Testis (tissue), 3 donors: ENCODE results near the gene WTAP. TPM values are rescaled to one million over a fixed set of nuclear protein-coding genes. Genes with fewer than 3 reads are reported as not detected.
A peak's percentile ranks its signal among the peaks of the same experiment; 100 is the strongest.

Experiments used
- DNase-seq: peaks from one replicate; pipeline ENCODE4 v3.0.0-alpha.2; 2019
- H3K27ac ChIP-seq, 2 donors: fragments of 200-600 bp; sonication (generic); one replicate each; pipeline ENCODE4 v1.5.1; 2019
- H3K27me3 ChIP-seq: fragments of 200-600 bp; sonication (generic); one replicate; pipeline ENCODE4 v1.5.1; 2019
- H3K36me3 ChIP-seq: fragments of 200-600 bp; sonication (generic); one replicate; pipeline ENCODE4 v1.5.1; 2017; ENCODE audit warnings: low read depth; ENCODE audit errors: missing control alignments
- H3K4me1 ChIP-seq: fragments of 200-600 bp; sonication (generic); one replicate; pipeline ENCODE4 v1.5.1; 2019
- H3K4me3 ChIP-seq, 2 donors: fragments of 200-600 bp; sonication (generic); one replicate each; pipeline ENCODE4 v1.5.1; 2017 to 2019
- H3K9me3 ChIP-seq: fragments of 200-600 bp; sonication (generic); one replicate; pipeline ENCODE4 v1.5.1; 2017
- CTCF ChIP-seq, 3 experiments: fragments of 450-650 bp in 2 of 3; fragments of 200-600 bp in 1 of 3; sonication (generic) in 1 of 3; IDR thresholded peaks; one replicate each; pipeline ENCODE4 v1.5.1; 2016 to 2019; ENCODE audit warnings: antibody characterized with exemption in 3 of 3, mild to moderate bottlenecking in 2 of 3, moderate library complexity in 1 of 3
- POLR2A ChIP-seq: fragments of 450-650 bp; IDR thresholded peaks from one replicate; pipeline ENCODE4 v1.6.1; 2017; ENCODE audit warnings: antibody characterized with exemption, mild to moderate bottlenecking, moderate library complexity
- WGBS, 2 donors: methylation state at CpG; one replicate each; pipeline ENCODE4 v1.1.5; 2018; 5-methylcytosine and 5-hydroxymethylcytosine counted together
- intact Hi-C: fragments of 100-400 bp; cut with DNase I; formaldehyde crosslinking; loops from one replicate; pipeline ENCODE4 v1.15.1; 2023; ENCODE audit warnings: low total_unique reads
- polyA plus RNA-seq: library from polyadenylated mRNA; stranded (reverse); fragments of 350-450 nt; fragmentation: Illumina TruSeq; extraction: RNeasy Lipid Tissue Mini Kit (QIAGEN cat#74804); gene quantifications from one replicate; pipeline ENCODE4 v1.2.3, GENCODE V29; 2014; ENCODE audit warnings: low read depth, low replicate concordance; ENCODE audit not compliant: insufficient read depth
- total RNA-seq, 2 donors: library from RNA; depleted of rRNA; stranded (reverse); fragments of >200 nt; gene quantifications; one replicate each; pipeline ENCODE4 v1.2.3, GENCODE V29; 2016

The WTAP gene
- total and polyA plus RNA-seq, 3 donors from 2014 or later = 76.7 to 91.2 (median 88.0) TPM

DNA sequence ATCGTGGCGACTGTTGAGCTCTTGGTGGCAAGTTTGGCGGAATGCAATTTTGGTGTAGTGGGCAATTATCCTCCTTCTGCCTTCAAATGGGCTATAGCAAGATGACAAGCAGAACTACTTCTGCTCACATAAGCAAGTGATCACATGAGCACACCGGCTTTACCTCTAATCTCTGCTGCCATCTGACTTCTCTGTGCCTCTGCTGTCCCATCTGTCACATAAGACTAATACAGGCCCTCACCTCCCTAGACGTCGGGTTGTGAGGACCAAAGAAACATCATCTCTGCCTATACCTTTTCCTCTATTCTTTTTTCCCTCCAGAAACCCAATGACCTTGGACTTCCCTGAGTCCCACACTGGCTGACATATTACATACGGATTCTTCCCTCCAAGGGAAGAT is 13.3 kb upstream of the WTAP start:
- Histone ChIP-seq H3K4me3 (no peak overlapping the region), H3K9me3 (no peaks in the 10 kb centered on the region), H3K36me3 (no peaks in the 10 kb centered on the region), H3K27ac (no peak overlapping the region), H3K4me1 (peaks cover 8% of the 10 kb centered on the region), H3K27me3 (no peaks in the 10 kb centered on the region)
- no peak for DNase-seq
- WGBS, 2 donors = 88 to 89% methylated on average over 7 of the region's 7 CpGs
- intact Hi-C loops = no loop called here
- no peak for TF ChIP-seq CTCF (IDR thresholded peaks at IDR 0.05)
- no peak for TF ChIP-seq POLR2A

DNA sequence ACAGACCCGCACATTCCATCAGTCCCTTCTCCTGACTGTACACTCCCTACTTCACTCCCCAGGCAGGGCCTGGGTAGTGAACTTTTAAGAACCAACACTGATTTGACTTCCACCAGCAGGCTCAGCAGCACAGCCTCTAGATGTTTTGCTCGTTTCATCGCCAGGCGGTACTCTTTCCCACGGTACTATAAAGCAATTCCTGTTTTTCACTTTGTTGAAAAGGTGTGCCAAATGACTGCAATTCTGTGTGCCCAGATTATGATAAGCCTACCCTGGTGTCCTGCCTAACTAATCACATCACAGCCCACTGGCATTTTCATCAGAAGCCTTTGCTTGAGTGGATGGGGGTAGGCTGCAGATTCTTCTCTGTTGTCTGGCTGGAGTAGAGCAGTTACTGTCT is 12.9 kb upstream of the WTAP start:
- WGBS, 2 donors = 79 to 85% methylated on average over 5 of the region's 5 CpGs
- no peak for DNase-seq
- H3K4me1 ChIP-seq = peaks cover 8% of the 10 kb centered on the region
- H3K27ac ChIP-seq = no peak overlapping the region
- no peak overlapping the region for H3K4me3 ChIP-seq
- H3K36me3 ChIP-seq = no peaks in the 10 kb centered on the region
- no peaks in the 10 kb centered on the region for H3K9me3 ChIP-seq
- no peaks in the 10 kb centered on the region for H3K27me3 ChIP-seq
- intact Hi-C loops = no loop called here
- no peak for TF ChIP-seq CTCF (IDR thresholded peaks at IDR 0.05)
- no peak for TF ChIP-seq POLR2A

GRCh38 chr6:159715166-159715565 is 12.1 kb upstream of the WTAP start:
- no peaks in the 10 kb centered on the region for H3K36me3 ChIP-seq
- TF ChIP-seq CTCF (IDR thresholded peaks at IDR 0.05) (no peak), POLR2A (no peak)
- no peaks in the 10 kb centered on the region for H3K9me3 ChIP-seq
- no peak for DNase-seq
- no peak overlapping the region for H3K4me3 ChIP-seq
- WGBS, 2 donors = 69 to 79% methylated on average over 3 of the region's 3 CpGs
- no peaks in the 10 kb centered on the region for H3K27me3 ChIP-seq
- H3K27ac ChIP-seq = no peak overlapping the region
- peaks cover 8% of the 10 kb centered on the region for H3K4me1 ChIP-seq
- intact Hi-C loops = no loop called here

- peak overlapping the region; percentile 13 to 84 for H3K27ac ChIP-seq
- H3K4me1 ChIP-seq = peaks cover 8% of the 10 kb centered on the region
- intact Hi-C loops = no loop called here
- H3K27me3 ChIP-seq = no peaks in the 10 kb centered on the region
- TF ChIP-seq CTCF (IDR thresholded peaks at IDR 0.05) (no peak), POLR2A (no peak)
- 95 to 100% methylated on average over 3 of the region's 3 CpGs for WGBS, 2 donors
- no peak overlapping the region for H3K4me3 ChIP-seq
- H3K36me3 ChIP-seq = no peaks in the 10 kb centered on the region
- no peak for DNase-seq
- H3K9me3 ChIP-seq = no peaks in the 10 kb centered on the region
Measured at GRCh38 chr6:159715605-159716004, 11.7 kb upstream of the WTAP start.

DNA sequence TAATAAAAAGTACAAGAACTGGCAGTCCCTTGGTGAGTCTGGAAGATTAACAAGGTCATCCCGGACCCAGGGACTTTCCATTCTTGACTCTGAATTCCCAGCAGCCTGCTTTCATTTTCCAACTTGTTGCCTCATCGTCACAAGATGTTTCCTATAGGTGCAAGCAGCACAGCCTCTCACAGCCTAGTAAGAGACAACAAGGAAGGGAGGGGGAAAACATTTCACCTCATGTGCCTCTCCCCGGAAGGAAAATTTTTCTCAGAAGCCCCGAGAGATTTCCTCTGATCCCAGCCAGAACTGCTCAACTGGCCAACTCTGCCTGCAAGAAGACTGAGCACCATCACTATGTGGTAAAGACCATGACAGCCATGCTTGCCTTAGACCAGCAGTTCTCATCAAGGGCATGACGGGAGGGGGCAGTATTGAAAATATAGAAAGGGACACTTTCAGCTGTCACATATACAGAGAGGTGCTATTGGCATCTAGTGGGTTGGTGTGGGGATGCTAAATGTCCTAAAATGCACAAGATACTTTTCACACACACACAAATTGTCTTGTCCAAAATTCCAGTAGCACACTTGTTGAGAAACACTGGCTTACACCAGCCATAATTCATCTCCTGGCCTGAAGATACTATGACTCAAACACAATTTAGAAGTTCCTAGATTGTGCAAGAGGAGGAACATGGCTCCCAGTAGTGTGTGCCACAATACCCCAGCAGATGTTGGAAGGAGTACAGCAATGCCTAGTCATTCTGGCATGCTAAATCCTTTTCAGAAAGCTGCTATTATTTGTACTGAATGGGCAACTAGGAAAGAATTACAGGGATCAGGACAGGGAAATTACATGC is 10.8 kb upstream of the WTAP start:
- intact Hi-C loops = no loop called here
- no peaks in the 10 kb centered on the region for H3K36me3 ChIP-seq
- H3K27me3 ChIP-seq = no peaks in the 10 kb centered on the region
- H3K4me3 ChIP-seq = no peak overlapping the region
- H3K27ac ChIP-seq = peak overlapping the region; percentile 13 to 84
- DNase-seq = peak; percentile 63
- H3K9me3 ChIP-seq = no peaks in the 10 kb centered on the region
- peaks cover 8% of the 10 kb centered on the region for H3K4me1 ChIP-seq
- TF ChIP-seq CTCF (IDR thresholded peaks at IDR 0.05) (no peak), POLR2A (no peak)
- 35 to 46% methylated on average over 5 of the region's 5 CpGs for WGBS, 2 donors
